CD8-positive, alpha-beta memory T cell (primary cell): ENCODE measurements around the gene SEC14L2. TPM values are rescaled to one million over a fixed set of nuclear protein-coding genes. Genes with fewer than 3 reads are reported as not detected.
A peak's percentile ranks its signal among the peaks of the same experiment; 100 is the strongest.

ENCODE experiments used
- CTCF ChIA-PET: fragments of 350-600 bp; sonication (Branson Sonifier 250); formaldehyde crosslinking; loops from one replicate; lab custom pipeline; 2021; ENCODE audit warnings: antibody characterized with exemption; lab: Charles Lee
- POLR2A ChIA-PET: fragments of 350-600 bp; sonication (Branson Sonifier 250); formaldehyde crosslinking; loops from one replicate; lab custom pipeline; 2021; ENCODE audit warnings: antibody characterized with exemption; lab: Charles Lee
- DNase-seq, 5 donors: peaks; one replicate each; pipeline versions ENCODE4 v3.0.0 to v3.0.0-alpha.2; 2020 to 2022; ENCODE audit warnings: mixed read lengths in 1 of 5
- H3K27ac ChIP-seq: one replicate; pipeline ENCODE4 v1.7.0; 2013; ENCODE audit warnings: low read depth, mild to moderate bottlenecking, low read length, moderate library complexity
- H3K27me3 ChIP-seq: 2 replicates; pipeline ENCODE4 v1.7.0; 2013; ENCODE audit warnings: low read length, mild to moderate bottlenecking; ENCODE audit not compliant: insufficient read depth, poor library complexity, severe bottlenecking
- H3K36me3 ChIP-seq: 2 replicates; pipeline ENCODE4 v1.7.0; 2013; ENCODE audit warnings: mild to moderate bottlenecking, low read length, moderate library complexity; ENCODE audit not compliant: insufficient read depth
- H3K4me1 ChIP-seq: 2 replicates; pipeline ENCODE4 v1.7.0; 2013; ENCODE audit warnings: mild to moderate bottlenecking, low read length, moderate library complexity; ENCODE audit not compliant: insufficient read depth
- H3K4me3 ChIP-seq: 2 replicates; pipeline ENCODE4 v1.7.0; 2013; ENCODE audit warnings: mild to moderate bottlenecking, low read length
- H3K9me3 ChIP-seq: 2 replicates; pipeline ENCODE4 v1.7.0; 2013; ENCODE audit warnings: mild to moderate bottlenecking, low read length
- H3K27ac Mint-ChIP-seq, 8 donors: one replicate each; pipeline ENCODE4 v1.8.0; 2020 to 2021; ENCODE audit warnings: mixed read lengths in 8 of 8, mild to moderate bottlenecking in 6 of 8, inconsistent platforms in 3 of 8, moderate library complexity in 3 of 8
- H3K27me3 Mint-ChIP-seq, 2 donors: one replicate each; pipeline ENCODE4 v1.8.0; 2020 to 2021; ENCODE audit warnings: mixed read lengths in 2 of 2, mild to moderate bottlenecking in 1 of 2, moderate library complexity in 1 of 2
- H3K36me3 Mint-ChIP-seq, 3 donors: one replicate each; pipeline ENCODE4 v1.8.0; 2020 to 2021; ENCODE audit warnings: mixed read lengths in 3 of 3, inconsistent platforms in 1 of 3, mild to moderate bottlenecking in 1 of 3
- H3K4me1 Mint-ChIP-seq, 3 donors: one replicate each; pipeline ENCODE4 v1.8.0; 2020 to 2021; ENCODE audit warnings: mixed read lengths in 3 of 3, inconsistent platforms in 1 of 3, mild to moderate bottlenecking in 1 of 3
- H3K4me3 Mint-ChIP-seq, 7 donors: one replicate each; pipeline ENCODE4 v1.8.0; 2020 to 2021; ENCODE audit warnings: mixed read lengths in 7 of 7, mild to moderate bottlenecking in 6 of 7, moderate library complexity in 4 of 7, inconsistent platforms in 2 of 7
- H3K9me3 Mint-ChIP-seq, 5 donors: one replicate each; pipeline ENCODE4 v1.8.0; 2020 to 2022; ENCODE audit warnings: mixed read lengths in 5 of 5, mild to moderate bottlenecking in 3 of 5, moderate library complexity in 2 of 5, inconsistent platforms in 1 of 5
- polyA plus RNA-seq: library from polyadenylated mRNA; unstranded; fragments of 300-500 nt; fragmentation: Illumina TruSeq; gene quantifications from one replicate; pipeline ENCODE4 v1.2.3, GENCODE V29; 2021
- total RNA-seq, 2 experiments: library from RNA; stranded (reverse); gene quantifications; one replicate each; pipeline ENCODE4 v1.2.3, GENCODE V29; 2021

The SEC14L2 gene
- total and polyA plus RNA-seq, 3 experiments from 2014 or later, result 4.4 to 4.9 (median 4.6) TPM

- Histone ChIP-seq H3K36me3 (no peaks in the 10 kb centered on the region), H3K27ac (no peak overlapping the region), H3K27me3 (no peaks in the 10 kb centered on the region), H3K4me3 (no peak overlapping the region), H3K9me3 (no peaks in the 10 kb centered on the region), H3K4me1 (no peaks in the 10 kb centered on the region)
- ChIA-PET CTCF (no interaction called here), POLR2A (no interaction called here)
- peaks cover 0 to 2% (median 0%) of the 10 kb centered on the region in 5 donors for H3K9me3 Mint-ChIP-seq
- peak overlapping the region in 1 of 8 donors; percentile 1 for H3K27ac Mint-ChIP-seq
- H3K27me3 Mint-ChIP-seq, result peaks cover 26 to 49% of the 10 kb centered on the region in 2 donors
- DNase-seq, result no peak
- H3K4me3 Mint-ChIP-seq, result no peak overlapping the region
- peaks cover 9 to 11% (median 11%) of the 10 kb centered on the region in 3 donors for H3K4me1 Mint-ChIP-seq
- peaks cover 0 to 2% (median 0%) of the 10 kb centered on the region in 3 donors for H3K36me3 Mint-ChIP-seq
Measured at GRCh38 chr22:30470655-30471054, 73.8 kb downstream of the SEC14L2 start.

GRCh38 chr22:30471616-30472318 lies 74.9 kb downstream of the SEC14L2 start, which contains the start of gene SEC14L3:
Gene SEC14L3, minus strand, starts transcription at chr22:30472017. Its CDS starts 59 bp downstream, at chr22:30471958.
- Mint-ChIP-seq H3K27me3 (peaks cover 21 to 46% of the 10 kb centered on the region in 2 donors), H3K4me1 (peaks cover 9 to 11% (median 11%) of the 10 kb centered on the region in 3 donors), H3K4me3 (no peak within 1 kb of the TSS), H3K27ac (peak within 1 kb of the TSS in 2 of 8 donors; percentile 81 to 92), H3K36me3 (no peaks in the 10 kb centered on the region), H3K9me3 (peaks cover 0 to 2% (median 0%) of the 10 kb centered on the region in 5 donors)
- ChIA-PET POLR2A (no interaction called here), CTCF (interaction anchor here (1.4 kb wide), 1 partner anchor 13 kb away, joined by 3 read pairs; no protein-coding TSS in a partner anchor)
- H3K4me1 ChIP-seq, result no peaks in the 10 kb centered on the region
- no peaks in the 10 kb centered on the region for H3K9me3 ChIP-seq
- H3K36me3 ChIP-seq, result no peaks in the 10 kb centered on the region
- H3K27ac ChIP-seq, result no peak within 1 kb of the TSS
- H3K27me3 ChIP-seq, result no peaks in the 10 kb centered on the region
- H3K4me3 ChIP-seq, result no peak within 1 kb of the TSS
- DNase-seq, result no peak

GRCh38 chr22:30472994-30473720 lies 76.3 kb downstream of the SEC14L2 start:
- no peaks in the 10 kb centered on the region for H3K36me3 Mint-ChIP-seq
- H3K27ac Mint-ChIP-seq, result peak overlapping the region in 5 of 8 donors; percentile 3 to 92 (median 81)
- POLR2A ChIA-PET, result no interaction called here
- H3K9me3 ChIP-seq, result no peaks in the 10 kb centered on the region
- H3K4me3 ChIP-seq, result no peak overlapping the region
- H3K9me3 Mint-ChIP-seq, result no peaks in the 10 kb centered on the region
- no peaks in the 10 kb centered on the region for H3K36me3 ChIP-seq
- no peak for DNase-seq
- CTCF ChIA-PET, result interaction anchor here (1.2 to 1.4 kb wide), 2 partner anchors 11 to 47 kb away, joined by 3 to 4 read pairs; no protein-coding TSS in a partner anchor
- H3K27me3 ChIP-seq, result no peaks in the 10 kb centered on the region
- H3K4me1 ChIP-seq, result no peaks in the 10 kb centered on the region
- H3K27ac ChIP-seq, result no peak overlapping the region
- H3K4me3 Mint-ChIP-seq, result no peak overlapping the region
- H3K4me1 Mint-ChIP-seq, result peaks cover 9 to 11% (median 11%) of the 10 kb centered on the region in 3 donors
- peaks cover 21 to 48% of the 10 kb centered on the region in 2 donors for H3K27me3 Mint-ChIP-seq

GRCh38 chr22:30474121-30474520 lies 77.3 kb downstream of the SEC14L2 start:
- no peaks in the 10 kb centered on the region for H3K4me1 ChIP-seq
- H3K9me3 Mint-ChIP-seq, result no peaks in the 10 kb centered on the region
- ChIA-PET POLR2A (no interaction called here), CTCF (no interaction called here)
- H3K36me3 ChIP-seq, result no peaks in the 10 kb centered on the region
- no peaks in the 10 kb centered on the region for H3K9me3 ChIP-seq
- H3K36me3 Mint-ChIP-seq, result no peaks in the 10 kb centered on the region
- peaks cover 9 to 11% (median 11%) of the 10 kb centered on the region in 3 donors for H3K4me1 Mint-ChIP-seq
- no peak overlapping the region for H3K27ac ChIP-seq
- H3K4me3 ChIP-seq, result no peak overlapping the region
- peaks cover 17 to 44% of the 10 kb centered on the region in 2 donors for H3K27me3 Mint-ChIP-seq
- peak overlapping the region in 1 of 8 donors; percentile 61 for H3K27ac Mint-ChIP-seq
- DNase-seq, result no peak
- H3K27me3 ChIP-seq, result no peaks in the 10 kb centered on the region
- H3K4me3 Mint-ChIP-seq, result no peak overlapping the region

Other genes starting within 250 kb of the SEC14L2 start
- gene LIF, start 150.3 kb upstream of the SEC14L2 start, total RNA-seq, result 10 to 100 TPM; 87.5 to 88.6 TPM
- not detected for gene LIF, start 150.3 kb upstream of the SEC14L2 start, polyA plus RNA-seq
- gene OSM, start 130.2 kb upstream of the SEC14L2 start, total RNA-seq, result 10 to 100 TPM; 18.9 to 20.7 TPM
- 16.4 TPM for gene OSM, start 130.2 kb upstream of the SEC14L2 start, polyA plus RNA-seq
- gene CASTOR1, start 107.5 kb upstream of the SEC14L2 start, total RNA-seq, result 1 to 10 TPM; 4.0 to 5.3 TPM
- gene CASTOR1, start 107.5 kb upstream of the SEC14L2 start, polyA plus RNA-seq, result 17.8 TPM
- 10 to 100 TPM; 14.7 to 17.3 TPM for gene TBC1D10A, start 70.1 kb upstream of the SEC14L2 start, total RNA-seq
- gene TBC1D10A, start 70.1 kb upstream of the SEC14L2 start, polyA plus RNA-seq, result 55.2 TPM
- gene SF3A1, start 40.1 kb upstream of the SEC14L2 start, total RNA-seq, result 100 to 1,000 TPM; 235 to 241 TPM
- 139 TPM for gene SF3A1, start 40.1 kb upstream of the SEC14L2 start, polyA plus RNA-seq
- 1 to 10 TPM; 2.7 to 2.9 TPM for gene CCDC157, start 40.0 kb upstream of the SEC14L2 start, total RNA-seq
- 1.4 TPM for gene CCDC157, start 40.0 kb upstream of the SEC14L2 start, polyA plus RNA-seq
- gene RNF215, start 9.6 kb upstream of the SEC14L2 start, total RNA-seq, result 1 to 10 TPM; 6.3 to 7.9 TPM
- 0.22 TPM for gene RNF215, start 9.6 kb upstream of the SEC14L2 start, polyA plus RNA-seq
- 100 to 1,000 TPM; 104 to 110 TPM for gene MTFP1, start 28.8 kb downstream of the SEC14L2 start, total RNA-seq
- gene MTFP1, start 28.8 kb downstream of the SEC14L2 start, polyA plus RNA-seq, result 43.1 TPM
- gene SEC14L3, start 75.0 kb downstream of the SEC14L2 start, total RNA-seq, result not detected
- gene SEC14L3, start 75.0 kb downstream of the SEC14L2 start, polyA plus RNA-seq, result not detected
- not detected for gene SEC14L4, start 108.7 kb downstream of the SEC14L2 start, total RNA-seq
- gene SEC14L4, start 108.7 kb downstream of the SEC14L2 start, polyA plus RNA-seq, result not detected
- gene SEC14L6, start 149.7 kb downstream of the SEC14L2 start, total RNA-seq, result not detected
- 0.18 TPM for gene SEC14L6, start 149.7 kb downstream of the SEC14L2 start, polyA plus RNA-seq
- under 1 TPM; 0.13 to 0.31 TPM for gene GAL3ST1, start 177.6 kb downstream of the SEC14L2 start, total RNA-seq
- 0.13 TPM for gene GAL3ST1, start 177.6 kb downstream of the SEC14L2 start, polyA plus RNA-seq
- gene PES1, start 194.9 kb downstream of the SEC14L2 start, total RNA-seq, result 100 to 1,000 TPM; 186 to 187 TPM
- gene PES1, start 194.9 kb downstream of the SEC14L2 start, polyA plus RNA-seq, result 46.5 TPM
- gene TCN2, start 210.2 kb downstream of the SEC14L2 start, total RNA-seq, result under 1 TPM; 0.11 to 0.28 TPM
- 0.63 TPM for gene TCN2, start 210.2 kb downstream of the SEC14L2 start, polyA plus RNA-seq
- gene SLC35E4, start 238.8 kb downstream of the SEC14L2 start, total RNA-seq, result 1 to 10 TPM; 7.1 to 8.4 TPM
- 3.3 TPM for gene SLC35E4, start 238.8 kb downstream of the SEC14L2 start, polyA plus RNA-seq